ENCODE results near the gene GNL1.

The GNL1 gene

GRCh38 chr6:30570263-30570662, 14.0 kb upstream of the GNL1 start:
- DNase-seq = no peak

GRCh38 chr6:30568245-30568644, 12.0 kb upstream of the GNL1 start:
- DNase-seq = no peak

GRCh38 chr6:30565772-30566171, 9.5 kb upstream of the GNL1 start:
- no peak for DNase-seq

- no peak for DNase-seq
These were observed 7.8 kb upstream of the GNL1 start for GRCh38 chr6:30564114-30564513.

- DNase-seq = no peak
These were observed 6.5 kb upstream of the GNL1 start for GRCh38 chr6:30562470-30563425.

GRCh38 chr6:30560930-30561329, 4.6 kb upstream of the GNL1 start:
- DNase-seq = no peak

- DNase-seq = no peak
These were observed 1.3 kb upstream of the GNL1 start for GRCh38 chr6:30557683-30557981.

GRCh38 chr6:30556906-30557682, 805 bp upstream of the GNL1 start, which contains the start of gene PRR3:
Gene PRR3, plus strand, starts transcription at chr6:30557295. Its CDS starts 50 bp downstream, at chr6:30557345.
- DNase-seq = peak; percentile 66

GRCh38 chr6:30555816-30556065, 548 bp downstream of the GNL1 start:
- DNase-seq = no peak

GRCh38 chr6:30554962-30555815, 1.1 kb downstream of the GNL1 start:
- DNase-seq = no peak

- DNase-seq = no peak
These were observed 1.9 kb downstream of the GNL1 start for GRCh38 chr6:30554404-30554803.

GRCh38 chr6:30548375-30548774, 7.9 kb downstream of the GNL1 start:
- no peak for DNase-seq

- DNase-seq = no peak
These were observed 8.8 kb downstream of the GNL1 start for GRCh38 chr6:30547454-30547853.

- DNase-seq = peak; percentile 3
These were observed 11.5 kb downstream of the GNL1 start for GRCh38 chr6:30544666-30545272.

- DNase-seq = no peak
These were observed 12.5 kb downstream of the GNL1 start for GRCh38 chr6:30543821-30544220.

- DNase-seq = no peak
These were observed 13.4 kb downstream of the GNL1 start for GRCh38 chr6:30542915-30543314.

- DNase-seq = no peak
These were observed 13.9 kb downstream of the GNL1 start for GRCh38 chr6:30542404-30542725.

- DNase-seq = peak; percentile 16
These were observed 14.5 kb downstream of the GNL1 start for GRCh38 chr6:30541515-30542403.

GRCh38 chr6:30537931-30538330, 18.4 kb downstream of the GNL1 start:
- no peak for DNase-seq

GRCh38 chr6:30533460-30534294, 22.6 kb downstream of the GNL1 start:
- DNase-seq = no peak

GRCh38 chr6:30530014-30530413, 26.3 kb downstream of the GNL1 start:
- DNase-seq = no peak

Measured in NCI-H1417 treated with DMSO at 0.1 percent for 48 hours (cell line).